Pancreas (tissue), 10 donors: ENCODE results near the gene CTNNA3. TPM values are rescaled to one million over a fixed set of nuclear protein-coding genes. Genes with fewer than 3 reads are reported as not detected.

Experiments used
- ATAC-seq, 4 donors: fragments of 200-7000 bp; cut with Tn5 transposase; one replicate each; pipeline versions ENCODE4 v1.8.0 to v1.9.1; 2020; ENCODE audit warnings: mild to moderate bottlenecking in 4 of 4, moderate library complexity in 4 of 4
- DNase-seq, 6 donors: peaks; one replicate each; pipeline ENCODE4 v3.0.0-alpha.2; 2020
- FAIRE-seq: peaks from 2 replicates; lab custom pipeline; 2012; peaks lifted over from hg19 to GRCh38; lab: Jason Lieb, UNC
- H3K27ac ChIP-seq, 4 donors: fragments of 200-600 bp; sonication (generic); 1 replicate in 3 of 4; 2 replicates in 1 of 4; pipeline versions ENCODE4 v1.5.0 to v1.8.0; 2020
- H3K27me3 ChIP-seq, 4 donors: fragments of 200-600 bp; one replicate each; pipeline ENCODE4 v1.8.0; 2021
- H3K36me3 ChIP-seq, 3 donors: fragments of 200-600 bp; sonication (generic) in 1 of 3; one replicate each; pipeline versions ENCODE4 v1.5.0 to v1.8.0; 2020 to 2021
- H3K4me1 ChIP-seq, 3 donors: fragments of 200-600 bp; one replicate each; pipeline ENCODE4 v1.8.0; 2021
- H3K4me3 ChIP-seq, 4 donors: fragments of 200-600 bp; sonication (generic) in 2 of 4; one replicate each; pipeline versions ENCODE4 v1.5.0 to v1.8.0; 2020 to 2021
- H3K9me3 ChIP-seq, 4 donors: fragments of 200-600 bp; one replicate each; pipeline ENCODE4 v1.8.0; 2021
- CTCF ChIP-seq, 4 donors: fragments of 200-600 bp; sonication (generic) in 3 of 4; IDR thresholded peaks; one replicate each; pipeline versions ENCODE4 v1.5.0 to v1.8.0; 2021; ENCODE audit warnings: antibody characterized with exemption in 4 of 4
- WGBS, 2 donors: extraction: QIAGEN DNeasy Blood & Tissue Kit; methylation state at CpG; one replicate each; pipeline ENCODE4 v1.1.7; 2013; 5-methylcytosine and 5-hydroxymethylcytosine counted together
- intact Hi-C, 3 donors: fragments of 100-400 bp; cut with DNase I; formaldehyde crosslinking; loops; one replicate each; pipeline versions ENCODE4 v1.11.1 to v1.14.2; 2022
- polyA plus RNA-seq, 2 donors: library from polyadenylated mRNA; stranded (reverse); fragments of 200-250 nt; gene quantifications; one replicate each; pipeline ENCODE4 v1.2.3, GENCODE V29; 2013
- total RNA-seq, 6 donors: library from RNA; stranded (reverse); fragmentation: NEBNext Ultra II Directional in 4 of 6; extraction: Animal tissue kit (Norgen Biotek cat#: 25700) in 4 of 6; gene quantifications; one replicate each; pipeline versions ENCODE4 v1.2.1 to v1.2.4, GENCODE V29; 2021 to 2023
- donor health status: healthy with polysubstance abuse.
- donor health status: DM: no; HTN: no; CAD: no; lungs with moderate emphysema.
- donor health status: DM: no; HTN: no; CAD: no.
- donor health status: control.
- donor health status: control.
- donor health status: Bipolar disorder and iron deficiency.
- donor health status: DM: yes; HTN: yes; CAD: no.
- donor health status: DM: no; HTN: no; CAD: no.
- donor health status: DM: no; HTN: no; CAD: no.
- donor health status: DM: yes; HTN: yes; CAD: no.

The CTNNA3 gene
- total and polyA plus RNA-seq, 8 donors, result 0.02 to 0.83 (median 0.21) TPM

- Histone ChIP-seq H3K36me3 (no peaks in the 10 kb centered on the region), H3K4me3 (no peak overlapping the region), H3K4me1 (peaks cover 0 to 11% (median 0%) of the 10 kb centered on the region in 3 donors), H3K9me3 (no peaks in the 10 kb centered on the region), H3K27me3 (no peaks in the 10 kb centered on the region), H3K27ac (no peak overlapping the region)
- FAIRE-seq, result no peak
- DNase-seq, result no peak
- ATAC-seq, result peak; percentile 72 to 84 (median 80)
- intact Hi-C loops, result no loop called here
- no peak for TF ChIP-seq CTCF (IDR thresholded peaks at IDR 0.05)
- WGBS, 2 donors, result 21 to 36% methylated on average over 3 of the region's 3 CpGs
Measured at GRCh38 chr10:67473850-67474633, 222.0 kb downstream of the CTNNA3 start.

- FAIRE-seq, result no peak
Measured at GRCh38 chr10:67471022-67471421, 225.0 kb downstream of the CTNNA3 start.

GRCh38 chr10:67464278-67464677, 231.7 kb downstream of the CTNNA3 start:
- Histone ChIP-seq H3K9me3 (no peaks in the 10 kb centered on the region), H3K4me3 (no peak overlapping the region), H3K27ac (no peak overlapping the region), H3K36me3 (no peaks in the 10 kb centered on the region), H3K27me3 (no peaks in the 10 kb centered on the region), H3K4me1 (no peaks in the 10 kb centered on the region)
- ATAC-seq, result peak in 2 of 4 donors; percentile 53 to 72
- WGBS, 2 donors, result 27 to 34% methylated on average over 3 of the region's 3 CpGs
- TF ChIP-seq CTCF (IDR thresholded peaks at IDR 0.05), result no peak
- no peak for DNase-seq
- no peak for FAIRE-seq
- intact Hi-C loops, result no loop called here

More at GRCh38 chr10:67471022-67471421, 225.0 kb downstream of the CTNNA3 start:
- TF ChIP-seq CTCF (IDR thresholded peaks at IDR 0.05), result no peak
- H3K27ac ChIP-seq, result no peak overlapping the region
- intact Hi-C loops, result no loop called here
- no peak for DNase-seq
- H3K4me1 ChIP-seq, result peaks cover 0 to 11% (median 0%) of the 10 kb centered on the region in 3 donors
- H3K4me3 ChIP-seq, result no peak overlapping the region
- no peaks in the 10 kb centered on the region for H3K9me3 ChIP-seq
- no peak for ATAC-seq
- H3K27me3 ChIP-seq, result no peaks in the 10 kb centered on the region
- 69 to 94% methylated on average over 3 of the region's 3 CpGs for WGBS, 2 donors
- H3K36me3 ChIP-seq, result no peaks in the 10 kb centered on the region

GRCh38 chr10:67452892-67453291, 243.1 kb downstream of the CTNNA3 start:
- DNase-seq, result peak in 1 of 6 donors; percentile 24
- intact Hi-C loops, result no loop called here
- no peaks in the 10 kb centered on the region for H3K36me3 ChIP-seq
- FAIRE-seq, result no peak
- H3K4me3 ChIP-seq, result no peak overlapping the region
- no peaks in the 10 kb centered on the region for H3K4me1 ChIP-seq
- H3K27me3 ChIP-seq, result no peaks in the 10 kb centered on the region
- no peak for ATAC-seq
- TF ChIP-seq CTCF (IDR thresholded peaks at IDR 0.05), result no peak
- WGBS, 2 donors, result 57 to 64% methylated on average over 1 of the region's 1 CpG
- H3K9me3 ChIP-seq, result peaks cover 0 to 4% (median 0%) of the 10 kb centered on the region in 4 donors
- H3K27ac ChIP-seq, result no peak overlapping the region
